ENCODE data around the gene MMP10.
"Not testable (repeated sequence)": the region's sequence is repeated elsewhere in the genome, so short reads cannot be mapped to it uniquely, and the experiment has no call there.

The MMP10 gene

GRCh38 chr11:102763440-102763839 is 17.0 kb downstream of the MMP10 start:
- DNase-seq, result no peak
- no peak for TF ChIP-seq GATA1 (IDR thresholded peaks at IDR 0.05; ENCODE audit: low read depth, low read length)
- no peak for TF ChIP-seq POLR2A (IDR thresholded peaks at IDR 0.05; ENCODE audit: low read length)

DNA sequence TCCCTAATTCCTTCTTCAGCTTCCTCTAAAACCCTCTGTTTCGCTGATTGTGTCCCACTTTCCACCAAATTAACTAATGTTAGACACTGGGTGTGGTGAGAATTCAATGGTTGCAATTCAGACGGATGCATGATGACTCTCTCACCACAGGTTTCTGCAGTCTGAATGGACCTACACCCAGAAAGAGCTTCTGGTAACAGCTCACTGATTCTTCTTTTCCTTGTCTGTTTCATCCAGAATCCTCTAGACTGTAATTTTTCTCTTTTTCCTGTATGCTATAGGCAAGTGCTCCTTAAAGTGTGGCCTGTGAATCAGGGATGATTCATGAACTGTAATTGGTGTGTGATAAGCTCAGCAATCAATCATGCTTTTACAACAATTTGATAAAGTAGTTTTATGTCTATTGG is 18.1 kb downstream of the MMP10 start:
- TF ChIP-seq GATA1 (IDR thresholded peaks at IDR 0.05; ENCODE audit: low read depth, low read length) (no peak), POLR2A (IDR thresholded peaks at IDR 0.05; ENCODE audit: low read length) (no peak)

GRCh38 chr11:102761646-102762238 is 18.7 kb downstream of the MMP10 start:
- DNase-seq, result no peak
- TF ChIP-seq GATA1 (IDR thresholded peaks at IDR 0.05; ENCODE audit: low read depth, low read length), result no peak
- no peak for TF ChIP-seq POLR2A (IDR thresholded peaks at IDR 0.05; ENCODE audit: low read length)

More for the DNA sequence above, 18.1 kb downstream of the MMP10 start:
- no peak for DNase-seq

GRCh38 chr11:102760344-102761035 is 19.9 kb downstream of the MMP10 start:
- DNase-seq, result peak in 1 of 2 experiments; percentile 1
- no peak for TF ChIP-seq GATA1 (IDR thresholded peaks at IDR 0.05; ENCODE audit: low read depth, low read length)

DNA sequence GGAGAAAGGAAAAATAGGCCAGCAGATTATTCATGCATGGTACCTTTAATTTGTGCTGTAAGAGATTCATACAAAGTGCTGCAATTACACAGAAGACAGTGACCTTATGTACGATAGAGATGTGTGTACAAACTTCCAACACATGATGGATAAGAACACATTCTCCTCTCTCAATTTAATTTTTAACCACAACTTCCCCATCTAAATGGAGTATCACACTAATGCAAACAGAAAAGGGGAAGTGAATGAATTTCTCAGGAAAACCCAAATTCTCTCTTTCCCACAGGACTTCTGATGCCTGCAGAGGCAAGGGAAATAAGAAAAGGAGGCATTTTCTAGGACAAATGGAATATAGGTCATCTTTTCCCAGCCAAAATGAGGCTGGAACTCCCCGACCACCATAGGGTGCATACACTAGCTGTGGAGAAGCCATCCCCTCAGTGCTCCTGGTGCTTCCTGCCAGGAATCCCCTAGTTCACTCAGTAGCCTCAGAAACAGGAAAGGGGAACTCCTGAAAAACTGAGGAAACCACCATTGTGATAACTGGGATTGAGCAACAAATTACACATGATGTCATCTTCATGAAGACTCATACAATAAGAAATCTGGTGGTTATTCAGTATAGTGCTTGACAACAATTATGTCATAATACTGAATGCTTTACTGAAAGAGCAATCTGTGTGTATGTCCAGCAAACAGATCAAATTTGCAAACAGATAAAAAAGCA is 22.4 kb downstream of the MMP10 start:
- TF ChIP-seq POLR2A (IDR thresholded peaks at IDR 0.05; ENCODE audit: low read length) (no peak), GATA1 (IDR thresholded peaks at IDR 0.05; ENCODE audit: low read depth, low read length) (no peak)
- no peak for DNase-seq

- TF ChIP-seq GATA1 (IDR thresholded peaks at IDR 0.05; ENCODE audit: low read depth, low read length), result no peak
- no peak for TF ChIP-seq POLR2A (IDR thresholded peaks at IDR 0.05; ENCODE audit: low read length)
- DNase-seq, result no peak
Observed at GRCh38 chr11:102753267-102753666, 27.2 kb downstream of the MMP10 start.

- TF ChIP-seq POLR2A (IDR thresholded peaks at IDR 0.05; ENCODE audit: low read length) (no peak), GATA1 (IDR thresholded peaks at IDR 0.05; ENCODE audit: low read depth, low read length) (no peak)
- DNase-seq, result no peak
Observed at GRCh38 chr11:102751673-102752072, 28.8 kb downstream of the MMP10 start.

- TF ChIP-seq GATA1 (IDR thresholded peaks at IDR 0.05; ENCODE audit: low read depth, low read length) (no peak), POLR2A (IDR thresholded peaks at IDR 0.05; ENCODE audit: low read length) (no peak)
- DNase-seq, result no peak
Observed at GRCh38 chr11:102749101-102749722, 31.2 kb downstream of the MMP10 start.

- not testable (repeated sequence) for DNase-seq
Observed at GRCh38 chr11:102746746-102747578, 33.5 kb downstream of the MMP10 start.

DNA sequence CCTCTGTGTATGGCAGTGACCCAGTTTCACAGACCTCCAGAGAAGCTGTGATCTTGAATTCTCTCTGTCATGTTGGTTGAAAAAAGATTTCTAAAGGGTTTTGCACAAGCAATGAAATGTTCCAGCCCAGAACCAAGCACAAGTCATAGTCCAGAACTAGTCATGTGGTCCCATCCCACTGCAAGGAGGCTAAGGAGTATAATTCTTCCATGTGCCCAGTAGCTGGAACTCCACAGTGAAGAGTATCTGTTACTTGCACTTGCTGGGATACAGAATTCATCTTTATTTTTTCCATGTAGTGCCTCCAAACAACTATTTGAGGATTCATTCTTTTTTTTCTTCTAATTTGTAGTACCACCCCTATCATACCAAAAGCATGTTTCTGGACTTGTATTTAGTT is 45.8 kb downstream of the MMP10 start:
- TF ChIP-seq POLR2A (IDR thresholded peaks at IDR 0.05; ENCODE audit: low read length) (no peak), GATA1 (IDR thresholded peaks at IDR 0.05; ENCODE audit: low read depth, low read length) (no peak)
- no peak for DNase-seq

DNA sequence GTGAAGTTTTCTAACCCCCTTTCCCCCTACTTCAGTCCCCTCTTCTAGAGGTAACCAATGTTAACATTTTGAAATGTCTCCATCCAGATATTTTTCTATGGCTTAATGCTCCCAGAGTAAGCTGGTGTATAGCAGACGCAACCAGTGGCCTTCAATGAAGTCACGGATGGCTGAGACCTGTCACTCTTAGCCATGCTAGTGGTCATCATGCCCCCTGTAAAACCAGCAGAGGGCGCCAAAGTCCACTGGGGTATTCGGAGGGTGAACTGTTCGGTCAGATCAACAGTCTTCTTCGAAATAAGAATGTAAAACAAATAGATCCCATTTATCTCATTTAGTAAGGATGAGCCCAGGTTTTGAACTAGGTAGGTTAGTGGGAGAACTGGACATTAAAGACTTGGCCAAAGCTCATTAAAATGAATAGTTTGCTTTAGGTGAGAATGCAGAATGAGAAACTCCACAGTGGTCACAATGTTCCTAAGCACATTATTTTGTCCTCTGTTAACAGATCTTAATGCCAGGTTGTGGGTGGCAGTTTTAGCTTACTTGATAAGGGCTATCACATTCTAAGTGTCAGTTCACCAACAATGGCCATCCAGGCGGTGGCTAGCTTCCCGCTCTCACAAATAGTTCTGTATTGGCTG is 47.1 kb downstream of the MMP10 start:
- DNase-seq, result peak; percentile 56 to 74
- no peak for TF ChIP-seq POLR2A (IDR thresholded peaks at IDR 0.05; ENCODE audit: low read length)
- no peak for TF ChIP-seq GATA1 (IDR thresholded peaks at IDR 0.05; ENCODE audit: low read depth, low read length)

GRCh38 chr11:102730944-102731343 is 49.5 kb downstream of the MMP10 start:
- not testable (repeated sequence) for DNase-seq

All from erythroblast (primary cell).